Measurements from ENCODE around the gene CAT.

Gene CAT

GRCh38 chr11:34507156-34507555 is 68.4 kb downstream of the CAT start:
- in situ Hi-C loops (cut with MboI; ENCODE audit: low sequenced_read_pairs, unreplicated experiment), result no loop called here
- no peak for TF ChIP-seq CTCF (IDR thresholded peaks at IDR 0.05; ENCODE audit: borderline replicate concordance, control extremely low read depth, extremely low read depth, insufficient read depth, missing control alignments)

GRCh38 chr11:34507610-34508009 is 68.9 kb downstream of the CAT start:
- no peak for DNase-seq (ENCODE audit: low spot score)
- TF ChIP-seq CTCF (IDR thresholded peaks at IDR 0.05; ENCODE audit: borderline replicate concordance, control extremely low read depth, extremely low read depth, insufficient read depth, missing control alignments), result no peak
- in situ Hi-C loops (cut with MboI; ENCODE audit: low sequenced_read_pairs, unreplicated experiment), result no loop called here

More at GRCh38 chr11:34507156-34507555, 68.4 kb downstream of the CAT start:
- DNase-seq (ENCODE audit: low spot score), result no peak

- no peak for DNase-seq (ENCODE audit: low spot score)
- TF ChIP-seq CTCF (IDR thresholded peaks at IDR 0.05; ENCODE audit: borderline replicate concordance, control extremely low read depth, extremely low read depth, insufficient read depth, missing control alignments), result no peak
- in situ Hi-C loops (cut with MboI; ENCODE audit: low sequenced_read_pairs, unreplicated experiment), result no loop called here
These were observed 69.8 kb downstream of the CAT start for GRCh38 chr11:34508524-34508923.

GRCh38 chr11:34509336-34509876 is 70.7 kb downstream of the CAT start:
- DNase-seq (ENCODE audit: low spot score), result no peak
- TF ChIP-seq CTCF (IDR thresholded peaks at IDR 0.05; ENCODE audit: borderline replicate concordance, control extremely low read depth, extremely low read depth, insufficient read depth, missing control alignments), result no peak
- in situ Hi-C loops (cut with MboI; ENCODE audit: low sequenced_read_pairs, unreplicated experiment), result no loop called here

GRCh38 chr11:34510218-34510617 is 71.5 kb downstream of the CAT start:
- DNase-seq (ENCODE audit: low spot score), result no peak
- no peak for TF ChIP-seq CTCF (IDR thresholded peaks at IDR 0.05; ENCODE audit: borderline replicate concordance, control extremely low read depth, extremely low read depth, insufficient read depth, missing control alignments)
- in situ Hi-C loops (cut with MboI; ENCODE audit: low sequenced_read_pairs, unreplicated experiment), result no loop called here

- in situ Hi-C loops (cut with MboI; ENCODE audit: low sequenced_read_pairs, unreplicated experiment), result no loop called here
- TF ChIP-seq CTCF (IDR thresholded peaks at IDR 0.05; ENCODE audit: borderline replicate concordance, control extremely low read depth, extremely low read depth, insufficient read depth, missing control alignments), result no peak
- no peak for DNase-seq (ENCODE audit: low spot score)
These were observed 71.9 kb downstream of the CAT start for GRCh38 chr11:34510673-34511072.
